Cardiac muscle cell (in vitro differentiated cells and primary cell): ENCODE results near the gene TSHR. TPM values are rescaled to one million over a fixed set of nuclear protein-coding genes. Genes with fewer than 3 reads are reported as not detected.
A peak's percentile ranks its signal among the peaks of the same experiment; 100 is the strongest.
"Not testable (repeated sequence)": the region's sequence is repeated elsewhere in the genome, so short reads cannot be mapped to it uniquely, and the experiment has no call there.

ENCODE experiments used
- DNase-seq, 2 donors: peaks; one replicate each; pipeline versions ENCODE4 v3.0.0 to v3.0.0-alpha.2; 2010 to 2017; ENCODE audit warnings: low read depth in 1 of 2, low spot score in 1 of 2
- H3K27ac ChIP-seq: fragments of 200-600 bp; sonication (generic); 2 replicates; pipeline ENCODE4 v1.5.1; 2016
- H3K27me3 ChIP-seq: fragments of 200-600 bp; sonication (generic); 2 replicates; pipeline ENCODE4 v1.6.0; 2016; ENCODE audit warnings: control low read depth
- H3K36me3 ChIP-seq: fragments of 200-600 bp; sonication (generic); 2 replicates; pipeline ENCODE4 v1.5.1; 2016; ENCODE audit warnings: control low read depth
- H3K4me1 ChIP-seq: fragments of 200-600 bp; sonication (generic); 2 replicates; pipeline ENCODE4 v1.8.1; 2017; ENCODE audit warnings: low read depth, mild to moderate bottlenecking, mixed run types
- H3K4me3 ChIP-seq: fragments of 200-600 bp; sonication (generic); 2 replicates; pipeline ENCODE4 v1.5.1; 2016; ENCODE audit warnings: mild to moderate bottlenecking
- H3K9me3 ChIP-seq: fragments of 200-600 bp; sonication (generic); 2 replicates; pipeline ENCODE4 v1.5.1; 2017; ENCODE audit warnings: low read depth, mild to moderate bottlenecking, control low read depth
- CTCF ChIP-seq: IDR thresholded peaks from 2 replicates; pipeline ENCODE4 v1.5.1; 2012; ENCODE audit warnings: low read depth, mild to moderate bottlenecking, low read length
- polyA plus RNA-seq: library from polyadenylated mRNA; unstranded; fragments of >200 nt; fragmentation: Nextera tagmentation; extraction: Ambion mirVana; gene quantifications from 2 replicates; pipeline ENCODE4 v1.2.1, GENCODE V29; 2016
- total RNA-seq: library from RNA; depleted of rRNA; stranded (reverse); fragments of >200 nt; gene quantifications from 2 replicates; pipeline ENCODE4 v1.2.3, GENCODE V29; 2016

Gene TSHR
- total RNA-seq = 0.32 and 1.2 TPM in 2 replicates
- 0.38 and 3.7 TPM in 2 replicates for polyA plus RNA-seq

- Histone ChIP-seq H3K4me1 (no peaks in the 10 kb centered on the region), H3K9me3 (no peaks in the 10 kb centered on the region), H3K4me3 (peak within 1 kb of the TSS; percentile 38), H3K27ac (no peak within 1 kb of the TSS), H3K27me3 (peaks cover 29% of the 10 kb centered on the region), H3K36me3 (no peaks in the 10 kb centered on the region)
- TF ChIP-seq CTCF = no peak
- peak in 1 of 2 donors; percentile 23 for DNase-seq
Observed at GRCh38 chr14:80955416-80955941, at the start of gene TSHR. TSS of gene TSHR (plus strand) at chr14:80955621. CDS start at chr14:80955681, 60 bp downstream.

- no peak overlapping the region for H3K4me3 ChIP-seq
- no peak for TF ChIP-seq CTCF
- no peak for DNase-seq
Observed at GRCh38 chr14:80906336-80906735, 49.1 kb upstream of the TSHR start.

GRCh38 chr14:80906946-80907345, 48.5 kb upstream of the TSHR start:
- H3K27me3 ChIP-seq = no peaks in the 10 kb centered on the region
- TF ChIP-seq CTCF = no peak
- H3K27ac ChIP-seq = peak overlapping the region; percentile 87

More at GRCh38 chr14:80906336-80906735, 49.1 kb upstream of the TSHR start:
- no peaks in the 10 kb centered on the region for H3K27me3 ChIP-seq
- peaks cover 51% of the 10 kb centered on the region for H3K4me1 ChIP-seq
- peak overlapping the region; percentile 87 for H3K27ac ChIP-seq
- no peaks in the 10 kb centered on the region for H3K9me3 ChIP-seq
- H3K36me3 ChIP-seq = no peaks in the 10 kb centered on the region

GRCh38 chr14:80912013-80912412, 43.4 kb upstream of the TSHR start:
- H3K36me3 ChIP-seq, H3K27me3 ChIP-seq, H3K4me3 ChIP-seq, DNase-seq, H3K27ac ChIP-seq, H3K9me3 ChIP-seq: not testable (repeated sequence)
- peaks cover 22% of the 10 kb centered on the region for H3K4me1 ChIP-seq

More at GRCh38 chr14:80906946-80907345, 48.5 kb upstream of the TSHR start:
- Histone ChIP-seq H3K4me3 (no peak overlapping the region), H3K9me3 (no peaks in the 10 kb centered on the region), H3K36me3 (no peaks in the 10 kb centered on the region), H3K4me1 (peaks cover 51% of the 10 kb centered on the region)
- no peak for DNase-seq

GRCh38 chr14:80919622-80920021, 35.8 kb upstream of the TSHR start:
- Histone ChIP-seq H3K36me3 (no peaks in the 10 kb centered on the region), H3K4me1 (peaks cover 10% of the 10 kb centered on the region), H3K4me3 (no peak overlapping the region), H3K27me3 (no peaks in the 10 kb centered on the region), H3K27ac (no peak overlapping the region), H3K9me3 (no peaks in the 10 kb centered on the region)
- no peak for DNase-seq
- no peak for TF ChIP-seq CTCF

- TF ChIP-seq CTCF = no peak
- H3K27ac ChIP-seq = peak overlapping the region; percentile 3
- H3K4me1 ChIP-seq = peaks cover 22% of the 10 kb centered on the region
- no peaks in the 10 kb centered on the region for H3K9me3 ChIP-seq
- H3K36me3 ChIP-seq = no peaks in the 10 kb centered on the region
- H3K27me3 ChIP-seq = no peaks in the 10 kb centered on the region
- DNase-seq = no peak
- no peak overlapping the region for H3K4me3 ChIP-seq
Observed at GRCh38 chr14:80923368-80923767, 32.1 kb upstream of the TSHR start.
